ENCODE data around the gene FXYD5.
"Not testable (repeated sequence)": the region's sequence is repeated elsewhere in the genome, so short reads cannot be mapped to it uniquely, and the experiment has no call there.

FXYD5 gene

DNA sequence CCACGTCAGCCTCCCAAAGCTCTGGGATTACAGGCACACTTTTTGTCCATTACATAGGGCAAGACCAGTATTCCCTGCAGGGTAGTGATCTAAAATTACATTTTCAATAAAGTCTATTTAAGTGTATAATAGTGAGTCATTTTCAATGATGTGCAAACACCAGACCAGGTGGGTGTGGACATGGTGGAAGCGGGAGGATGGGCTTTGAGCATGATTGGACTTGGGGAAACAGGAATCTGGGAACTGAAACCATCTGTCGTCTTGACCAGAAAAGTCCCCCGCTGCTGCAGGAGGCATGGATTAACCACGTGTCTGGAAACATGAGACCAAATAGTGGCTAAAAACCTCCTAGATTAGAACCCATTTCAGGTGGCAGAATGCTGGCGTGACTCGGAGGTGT lies 34.0 kb upstream of the FXYD5 start:
- DNase-seq, result no peak

DNA sequence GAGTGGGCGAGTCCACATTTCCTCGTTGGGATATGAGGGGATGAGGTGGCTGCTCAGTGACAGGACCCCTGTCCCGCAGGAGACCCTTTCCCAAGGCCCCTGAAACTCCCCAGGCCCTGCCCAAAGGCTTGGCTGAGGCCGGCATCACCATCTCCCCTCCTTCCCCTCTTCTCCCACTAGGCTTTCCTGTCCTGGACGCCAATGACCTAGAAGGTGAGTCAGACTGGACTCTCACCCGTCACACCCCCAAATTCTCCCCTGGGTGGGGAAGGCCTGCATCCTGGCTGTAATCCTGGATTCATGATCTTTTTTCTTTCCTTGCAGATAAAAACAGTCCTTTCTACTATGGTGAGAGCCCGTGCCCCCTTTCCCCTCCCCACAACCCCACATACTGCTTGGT lies 33.6 kb upstream of the FXYD5 start:
- no peak for DNase-seq

DNA sequence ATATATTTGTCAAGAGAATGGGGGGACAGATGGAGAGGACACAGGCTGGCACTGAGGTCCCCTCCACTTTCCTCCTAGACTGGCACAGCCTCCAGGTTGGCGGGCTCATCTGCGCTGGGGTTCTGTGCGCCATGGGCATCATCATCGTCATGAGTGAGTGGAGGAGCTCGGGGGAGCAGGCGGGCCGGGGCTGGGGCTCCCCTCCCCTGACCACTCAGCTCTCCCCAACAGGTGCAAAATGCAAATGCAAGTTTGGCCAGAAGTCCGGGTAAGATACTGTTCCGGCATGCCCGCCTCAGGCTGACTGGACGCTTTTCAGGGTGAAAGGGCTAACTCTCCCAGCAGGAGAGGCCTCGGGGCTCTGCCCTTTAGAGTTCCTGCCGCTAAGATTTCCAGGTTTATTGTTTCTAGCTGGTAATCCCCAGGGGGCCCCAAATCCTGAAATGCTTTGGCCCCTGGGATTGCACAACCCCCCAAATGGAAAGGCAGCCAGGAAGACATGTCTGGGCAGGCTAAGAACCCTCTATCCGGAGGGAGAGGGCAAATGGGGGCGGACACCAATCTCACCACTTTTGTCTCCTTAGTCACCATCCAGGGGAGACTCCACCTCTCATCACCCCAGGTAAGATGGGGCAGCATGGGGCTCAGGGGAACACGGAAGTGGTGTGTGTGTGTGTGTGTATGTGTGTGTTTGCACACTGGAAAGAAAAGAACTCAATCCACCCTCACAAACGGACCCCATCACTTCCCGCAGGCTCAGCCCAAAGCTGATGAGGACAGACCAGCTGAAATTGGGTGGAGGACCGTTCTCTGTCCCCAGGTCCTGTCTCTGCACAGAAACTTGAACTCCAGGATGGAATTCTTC lies 31.6 kb upstream of the FXYD5 start:
- no peak for DNase-seq

DNA sequence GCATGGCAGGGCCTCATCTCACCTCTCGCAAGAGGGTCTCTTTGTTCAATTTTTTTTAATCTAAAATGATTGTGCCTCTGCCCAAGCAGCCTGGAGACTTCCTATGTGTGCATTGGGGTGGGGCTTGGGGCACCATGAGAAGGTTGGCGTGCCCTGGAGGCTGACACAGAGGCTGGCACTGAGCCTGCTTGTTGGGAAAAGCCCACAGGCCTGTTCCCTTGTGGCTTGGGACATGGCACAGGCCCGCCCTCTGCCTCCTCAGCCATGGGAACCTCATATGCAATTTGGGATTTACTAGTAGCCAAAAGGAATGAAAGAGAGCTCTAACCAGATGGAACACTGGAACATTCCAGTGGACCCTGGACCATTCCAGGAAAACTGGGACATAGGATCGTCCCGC lies 31.0 kb upstream of the FXYD5 start:
- DNase-seq, result no peak

DNA sequence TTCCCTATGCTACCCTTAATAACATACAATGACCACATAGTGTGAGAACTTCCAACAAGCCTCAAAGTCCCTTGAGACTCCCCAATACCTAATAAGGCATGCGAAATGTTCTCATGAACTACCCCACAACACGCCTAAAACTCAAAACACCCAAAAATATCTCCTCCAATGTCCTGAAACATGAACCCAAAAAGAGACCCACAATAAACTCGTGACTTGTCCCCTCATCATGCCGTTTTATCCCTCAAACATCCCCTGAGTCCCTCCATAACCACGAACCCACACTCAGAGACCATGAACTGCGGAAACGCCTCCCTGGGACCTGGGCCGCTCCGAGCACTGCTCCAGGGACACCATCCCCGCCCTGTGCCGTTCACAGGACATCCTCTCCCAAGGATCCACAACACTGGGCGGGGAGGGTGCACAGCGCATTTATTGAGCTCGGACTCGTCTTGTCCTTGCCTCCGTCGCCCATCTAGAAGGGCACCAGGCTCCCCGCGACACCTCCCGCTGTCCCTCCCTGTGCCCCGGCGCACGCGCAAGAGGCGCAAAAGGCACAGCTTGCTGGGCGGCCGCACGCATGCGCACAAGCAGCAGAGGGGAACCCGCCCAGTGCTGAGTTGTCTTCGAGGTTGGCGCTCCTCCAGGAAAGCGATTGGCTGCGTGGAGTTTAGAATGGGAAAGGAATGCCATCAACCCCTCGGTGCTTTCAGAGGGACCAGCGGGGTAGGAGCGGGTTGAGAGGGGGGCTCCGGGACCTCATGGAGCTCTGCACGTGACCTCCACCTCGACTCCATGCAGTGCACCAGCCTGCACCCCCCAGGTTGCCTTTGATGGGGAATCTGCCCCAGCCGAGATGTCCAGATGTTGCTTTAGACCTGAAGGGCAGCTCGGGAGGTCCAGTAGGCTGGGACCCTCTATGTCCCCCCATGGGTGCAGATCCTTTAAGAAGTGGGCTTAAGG lies 30.2 kb upstream of the FXYD5 start:
- DNase-seq, result peak; percentile 86 to 87

DNA sequence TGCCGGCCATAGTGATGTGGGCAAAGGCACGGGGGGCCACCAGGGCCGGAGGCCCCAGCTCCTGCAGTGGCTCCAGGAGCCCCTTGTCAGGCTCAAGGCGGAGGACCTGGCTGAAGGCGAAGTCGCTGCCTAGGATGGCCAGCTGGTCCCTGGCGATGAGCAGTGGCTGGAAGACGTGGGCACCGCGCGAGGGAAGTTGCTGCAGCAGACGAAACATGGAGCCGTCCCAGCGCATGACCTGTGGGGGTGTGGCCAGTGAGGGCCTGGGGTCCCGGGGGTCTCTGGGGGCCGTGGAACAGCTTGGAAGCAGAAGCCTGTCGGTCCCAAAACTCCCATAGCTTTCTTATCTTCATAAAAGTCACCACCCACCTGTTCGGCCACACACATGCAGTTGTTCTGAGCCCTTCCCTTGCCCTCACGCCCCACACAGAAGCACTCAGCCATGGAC lies 29.2 kb upstream of the FXYD5 start:
- no peak for DNase-seq

DNA sequence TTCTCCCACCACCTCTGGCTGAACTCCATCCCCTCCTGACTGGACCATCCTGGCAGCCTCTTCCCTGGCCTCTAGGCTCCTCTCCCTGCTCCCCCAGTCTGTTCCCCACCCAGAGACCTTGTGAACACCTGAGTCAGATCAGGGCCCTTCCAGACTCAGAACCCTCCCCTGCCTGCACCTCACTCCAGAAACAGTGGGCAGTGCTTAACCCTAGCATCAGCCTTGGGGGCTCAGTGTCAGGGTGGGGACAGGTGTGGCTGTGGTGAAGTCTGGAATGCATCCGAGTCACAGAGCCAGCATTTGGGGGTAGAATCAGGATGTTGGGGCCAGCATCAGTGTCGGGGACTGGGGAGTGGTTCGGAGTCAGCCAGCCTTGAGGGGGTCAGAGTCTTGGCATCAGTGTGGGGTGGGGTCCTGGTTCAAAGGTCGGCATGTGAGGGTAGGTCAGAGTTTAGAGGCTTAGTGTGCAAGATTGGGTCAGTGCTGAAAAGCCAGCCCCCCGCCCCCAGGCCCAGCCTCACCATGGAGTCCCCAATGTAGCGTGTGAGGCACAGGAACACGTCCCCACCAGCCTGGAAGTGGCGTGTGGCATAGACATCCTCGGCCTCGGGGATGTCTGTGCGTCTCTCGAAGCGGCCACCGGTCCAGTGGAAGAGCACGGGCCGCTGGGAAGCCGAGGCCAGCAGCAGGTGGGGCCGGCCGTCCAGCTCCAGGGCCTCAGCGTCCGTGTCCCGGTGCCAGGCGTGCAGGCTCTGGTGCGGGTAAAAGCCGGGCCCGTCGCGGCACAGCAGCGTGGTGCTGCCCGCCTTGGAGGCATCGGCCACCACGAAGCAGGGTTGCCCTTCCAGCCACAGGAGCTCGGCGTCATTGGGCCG lies 28.5 kb upstream of the FXYD5 start:
- no peak for DNase-seq

DNA sequence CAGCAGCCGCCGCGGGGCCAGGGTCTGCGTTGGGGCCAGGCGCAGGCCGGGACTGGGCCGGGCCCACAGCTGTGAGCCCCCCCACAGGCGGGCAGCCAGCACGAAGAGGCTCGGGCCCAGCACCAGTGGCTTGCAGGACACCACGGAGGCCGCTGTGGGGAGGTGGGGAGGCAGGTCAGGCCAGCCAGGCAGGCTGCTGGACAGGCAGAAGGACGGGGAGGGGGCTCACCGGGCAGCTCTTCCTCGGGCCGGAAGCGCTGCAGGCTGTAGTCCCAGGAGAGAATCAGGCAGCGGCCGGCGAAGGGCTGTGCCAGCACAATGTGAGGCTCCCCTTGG lies 27.9 kb upstream of the FXYD5 start:
- no peak for DNase-seq

DNA sequence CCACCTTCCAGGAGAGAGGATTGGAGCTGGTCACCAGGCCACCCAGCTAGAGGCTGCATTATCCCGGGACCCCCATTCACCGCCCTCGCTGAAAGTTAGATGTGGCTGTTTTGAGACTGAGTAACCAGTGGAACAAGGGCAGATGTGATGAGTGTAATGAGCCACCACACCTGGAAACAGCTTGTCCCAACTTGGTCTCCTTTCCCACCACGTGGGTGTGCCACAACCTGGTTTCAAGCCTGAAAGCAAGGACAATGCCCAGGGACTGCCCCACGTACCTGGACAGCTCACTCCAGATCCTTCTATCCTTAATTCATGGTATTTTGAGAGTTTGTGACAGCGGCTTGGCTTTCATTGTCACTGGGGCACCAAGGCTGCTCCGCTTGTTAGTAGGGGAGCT lies 26.7 kb upstream of the FXYD5 start:
- DNase-seq, result no peak

DNA sequence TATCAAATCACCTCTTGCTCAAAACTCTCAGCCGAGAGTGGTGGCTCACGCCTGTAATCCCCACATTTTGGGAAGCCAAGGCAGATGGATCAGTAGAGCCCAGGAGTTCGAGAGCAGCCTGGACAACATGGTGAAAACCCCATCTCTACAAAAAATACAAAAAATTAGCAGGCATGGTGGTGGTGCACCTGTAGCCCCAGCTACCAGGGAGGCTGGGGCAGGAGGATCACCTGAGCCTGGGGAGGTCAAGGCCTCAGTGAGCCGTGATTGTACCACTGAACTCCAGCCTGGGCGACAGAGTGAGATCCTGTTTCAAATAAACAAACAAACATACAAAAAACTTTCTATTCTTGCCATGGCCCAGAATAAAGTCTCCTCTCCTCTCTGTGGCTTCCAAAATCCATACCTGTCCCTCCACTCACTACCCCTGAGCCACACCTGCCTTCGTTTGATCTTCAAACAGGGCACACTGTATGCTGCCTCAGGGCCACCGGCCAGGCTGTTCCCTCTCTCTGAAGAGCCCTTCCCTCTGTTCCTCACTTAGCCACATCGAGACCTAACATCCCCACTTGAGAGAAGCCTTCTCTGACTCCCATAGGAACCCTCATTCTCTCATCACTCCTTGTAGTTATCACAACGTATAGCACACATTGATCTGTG lies 26.0 kb upstream of the FXYD5 start:
- no peak for DNase-seq

DNA sequence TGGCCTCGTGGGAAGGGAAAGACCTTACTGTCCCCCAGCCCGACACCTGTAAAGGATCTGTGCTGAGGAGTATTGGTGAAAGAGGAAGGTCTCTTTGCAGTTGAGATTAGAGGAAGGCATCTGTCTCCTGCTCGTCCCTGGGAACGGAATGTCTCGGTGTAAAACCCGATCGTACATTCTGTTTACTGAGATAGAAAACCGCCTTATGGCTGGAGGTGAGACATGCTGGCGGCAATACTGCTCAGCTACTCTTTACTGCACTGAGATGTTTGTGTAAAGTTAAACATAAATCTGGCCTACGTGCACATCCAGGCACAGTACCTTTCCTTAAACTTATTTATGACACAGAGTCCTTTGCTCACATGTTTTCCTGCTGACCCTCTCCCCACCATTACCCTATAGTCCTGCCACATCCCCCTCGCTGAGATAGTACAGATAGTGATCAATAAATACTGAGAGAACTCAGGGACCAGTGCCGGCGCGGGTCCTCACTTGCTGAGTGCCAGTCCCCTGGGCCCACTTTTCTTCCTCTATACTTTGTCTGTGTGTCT lies 24.7 kb upstream of the FXYD5 start:
- not testable (repeated sequence) for DNase-seq

DNA sequence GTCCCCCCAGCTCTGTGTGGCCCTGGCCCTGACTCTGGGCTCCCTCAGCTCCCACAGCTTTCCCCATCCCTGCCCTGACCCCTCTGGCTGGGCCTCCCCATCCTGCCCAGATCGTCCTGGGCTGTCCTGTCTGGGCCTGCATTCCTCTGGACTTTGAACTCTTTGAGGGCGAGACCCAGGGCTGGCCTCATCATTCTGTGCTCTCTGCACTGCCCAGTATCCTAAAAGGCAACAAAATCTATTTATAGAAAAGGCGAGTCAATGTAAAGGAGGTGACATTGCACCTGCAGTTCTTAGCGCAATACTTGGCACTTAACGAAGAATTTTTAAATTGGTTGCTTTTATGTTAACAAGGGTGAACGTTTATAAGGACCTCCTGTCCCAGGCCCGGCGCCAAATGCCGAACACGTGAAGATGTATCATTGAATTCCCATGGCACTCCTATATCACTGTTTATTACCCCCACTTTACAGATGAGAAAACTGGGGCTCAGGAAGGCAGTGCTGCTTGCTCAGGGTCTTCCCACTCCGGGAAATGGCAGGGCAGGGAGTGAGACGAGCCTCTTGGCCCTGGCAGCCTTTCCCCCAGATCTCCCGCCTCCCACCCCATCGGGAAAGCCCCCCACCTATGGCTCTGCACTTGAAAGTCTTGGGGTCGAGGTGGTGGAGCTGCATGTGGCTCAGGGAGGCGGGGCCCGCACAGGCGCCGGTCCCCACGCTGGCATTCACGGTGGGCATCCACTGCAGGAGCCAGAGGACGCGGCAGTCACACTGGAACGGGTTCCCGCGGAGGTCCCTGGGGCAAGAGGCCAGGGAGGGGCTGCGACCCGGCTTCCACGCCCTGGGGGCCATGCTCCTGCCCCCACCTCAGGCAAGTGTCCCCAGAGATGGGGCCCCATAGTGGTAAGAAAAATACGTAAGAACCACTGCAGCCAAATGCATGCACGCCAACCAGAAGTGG lies 23.5 kb upstream of the FXYD5 start:
- DNase-seq, result no peak

DNA sequence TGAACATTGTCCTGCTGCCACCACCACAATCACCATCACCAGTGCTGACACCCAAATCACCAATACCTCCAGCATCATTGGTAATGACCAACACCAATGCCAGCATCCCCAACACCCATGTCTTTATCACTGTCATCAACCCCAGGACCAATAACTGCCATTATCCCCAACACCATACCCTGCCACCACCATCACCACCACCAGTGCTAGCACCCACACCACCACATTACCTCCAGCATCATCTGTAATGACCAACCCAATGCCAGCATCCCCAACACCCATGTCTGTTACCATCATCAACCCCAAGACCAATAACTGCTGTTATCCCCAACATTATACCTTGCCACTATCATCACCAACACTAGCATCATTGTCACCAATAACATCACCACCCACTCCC lies 22.3 kb upstream of the FXYD5 start:
- no peak for DNase-seq

DNA sequence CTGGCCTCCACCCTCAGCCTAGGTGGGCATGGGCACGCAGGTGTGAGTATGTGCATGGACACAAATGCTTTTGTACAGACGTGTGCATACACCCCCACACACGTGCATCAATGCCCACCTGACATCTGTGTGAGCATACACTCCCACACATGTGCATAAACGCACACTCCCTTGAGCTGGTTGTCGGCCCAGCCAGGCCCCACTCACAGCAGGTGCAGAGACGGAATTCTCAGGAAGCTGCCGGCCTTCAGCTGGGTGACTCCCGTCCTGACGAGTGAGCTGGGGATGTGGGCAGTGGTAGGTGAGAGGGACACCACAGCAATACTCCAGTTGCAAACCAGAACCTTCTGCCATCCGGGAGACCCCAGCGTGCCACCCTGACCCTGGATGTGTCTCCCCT lies 20.7 kb upstream of the FXYD5 start:
- no peak for DNase-seq

DNA sequence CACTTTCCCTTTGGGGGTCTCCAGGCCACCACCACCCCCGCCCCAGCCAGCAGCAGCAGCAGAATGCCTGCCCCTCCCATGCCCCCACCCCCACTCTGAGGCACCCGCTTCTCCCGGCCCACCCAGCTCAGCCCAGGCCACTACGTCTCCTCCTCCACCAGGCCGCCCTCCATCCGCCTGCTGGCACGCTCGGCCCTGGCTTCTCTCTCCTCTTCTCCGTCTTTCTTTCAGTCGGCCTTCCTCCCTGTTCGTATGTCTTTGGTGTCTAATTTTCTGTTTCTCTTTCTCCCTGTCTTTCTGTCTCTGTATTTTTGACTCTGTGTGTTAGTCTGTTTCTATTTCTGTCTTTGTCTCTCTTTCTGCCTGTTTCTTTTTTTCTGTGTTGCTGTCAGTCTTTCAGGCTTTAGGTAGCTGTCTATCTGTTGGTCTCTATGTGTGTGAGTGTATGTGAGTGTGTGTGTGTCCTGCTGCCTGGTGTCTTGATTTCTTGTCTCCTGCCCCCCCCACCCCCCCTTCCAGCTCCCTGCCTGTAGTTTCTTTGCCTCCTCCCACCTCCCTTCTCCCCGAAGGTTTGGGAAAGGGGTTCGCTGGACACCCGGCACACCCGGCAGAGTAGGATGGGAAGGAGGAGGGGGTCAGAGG lies 19.8 kb upstream of the FXYD5 start, which contains the start of gene LGI4:
LGI4 (minus strand) TSS at position 459 of the 642 bp plus-strand sequence; CDS start at position 80, 379 bp downstream.
- DNase-seq, result no peak

DNA sequence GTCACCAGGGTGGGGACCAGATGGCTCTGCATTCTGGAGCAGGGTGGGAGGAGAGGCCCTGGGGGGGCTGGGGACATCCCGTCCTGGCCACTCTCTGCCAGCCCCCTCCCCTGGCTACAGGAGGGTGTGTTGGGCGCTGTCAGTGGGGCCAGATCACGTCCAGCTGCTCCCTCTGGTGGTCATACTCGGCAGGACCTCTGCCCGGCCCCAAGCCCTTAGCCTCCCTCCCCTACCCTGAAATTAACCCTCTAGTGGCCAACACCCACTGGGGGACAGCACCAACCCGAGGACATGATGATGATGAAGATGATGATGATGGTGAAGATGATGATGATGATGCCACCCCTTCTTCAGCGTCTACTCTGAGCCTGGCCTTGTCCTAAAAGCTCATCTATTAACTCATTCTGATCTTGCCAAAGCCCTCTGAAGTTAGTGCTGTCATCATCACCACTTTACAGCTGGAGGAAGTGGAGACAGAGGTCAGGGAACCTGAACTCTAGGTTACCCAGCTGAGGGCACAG lies 19.1 kb upstream of the FXYD5 start:
- peak; percentile 42 to 63 for DNase-seq

DNA sequence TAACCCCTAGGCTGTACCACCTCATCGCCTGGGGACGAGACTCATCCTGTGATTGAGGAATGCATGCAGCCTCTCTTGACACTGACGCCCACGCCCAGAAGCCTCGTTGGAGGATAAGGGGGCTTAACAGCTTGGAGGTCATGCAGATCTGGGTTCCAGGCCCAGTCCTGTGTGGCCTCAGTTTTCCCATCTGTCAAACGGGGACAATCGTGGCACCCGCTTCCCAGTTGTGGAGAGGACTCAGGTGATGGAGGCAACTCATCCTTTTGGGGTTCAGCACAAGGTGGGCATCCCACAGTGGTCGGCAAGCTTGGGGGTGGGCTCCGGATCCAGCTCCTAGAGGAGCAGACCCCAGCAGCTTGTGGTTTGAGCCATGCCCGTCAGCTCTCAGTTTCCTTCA lies 18.3 kb upstream of the FXYD5 start:
- no peak for DNase-seq

DNA sequence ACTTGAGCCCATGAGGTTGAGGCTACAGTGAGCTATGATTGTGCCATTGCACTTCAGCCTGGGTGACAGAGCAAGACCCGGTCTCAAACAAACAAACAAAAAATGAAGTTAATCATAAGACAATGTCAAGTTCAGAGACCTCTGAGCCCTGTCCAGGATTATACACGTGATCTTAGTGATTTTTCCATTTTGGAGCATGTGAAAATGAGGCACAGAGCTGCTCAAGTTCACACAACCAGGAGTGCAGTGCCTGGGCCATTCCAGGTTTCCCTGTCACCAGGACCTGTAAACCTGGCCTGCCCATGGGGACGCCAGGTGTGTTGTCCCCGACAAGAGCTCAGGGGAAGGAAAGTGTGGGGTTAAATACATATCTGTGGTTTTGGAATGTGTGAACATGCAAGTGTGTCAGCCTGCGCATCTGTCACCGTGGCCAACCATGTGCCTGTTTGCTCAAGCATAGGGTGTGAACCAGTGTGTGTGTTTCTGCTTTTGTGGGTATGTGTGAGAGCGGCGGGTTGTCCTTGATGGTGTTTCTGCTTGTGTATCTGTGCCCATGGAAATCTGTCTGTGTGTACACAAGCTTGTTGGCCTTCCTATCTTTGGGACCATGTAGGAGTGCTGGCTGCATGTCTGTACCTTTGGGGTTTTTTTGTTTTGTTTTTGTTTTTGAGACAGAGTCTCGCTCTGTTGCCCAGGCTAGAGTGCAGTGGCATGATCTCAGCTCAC lies 17.4 kb upstream of the FXYD5 start:
- DNase-seq, result no peak

DNA sequence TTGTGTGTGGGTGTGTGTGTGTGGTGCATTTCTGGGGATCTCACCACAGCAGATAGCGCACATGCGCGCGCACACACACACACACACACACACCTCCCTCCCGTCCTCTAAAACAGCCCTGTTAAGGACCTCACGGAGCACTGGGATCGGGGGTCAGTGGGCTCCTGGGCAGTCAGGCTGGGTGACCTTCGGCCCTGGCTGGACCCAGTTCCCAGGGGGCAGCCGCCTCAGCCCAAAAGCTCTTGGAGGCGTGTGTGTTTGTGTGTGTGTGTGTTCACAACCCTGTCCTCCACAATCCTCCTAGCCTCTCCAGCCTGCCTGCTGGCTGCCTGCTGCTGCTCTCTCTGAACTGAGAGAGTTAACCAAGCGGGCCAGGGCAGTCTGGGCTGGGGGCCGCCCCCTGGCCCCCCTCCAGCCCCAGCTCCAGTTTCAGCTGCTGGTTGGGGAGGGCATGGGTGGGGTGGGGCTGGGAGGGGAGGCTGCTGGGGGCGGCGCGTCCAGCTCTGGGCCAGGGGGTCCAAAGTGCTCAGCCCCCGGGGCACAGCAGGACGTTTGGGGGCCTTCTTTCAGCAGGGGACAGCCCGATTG lies 16.1 kb upstream of the FXYD5 start, which contains the start of gene FXYD1:
FXYD1 (plus strand) TSS at position 520 of the 588 bp plus-strand sequence. CDS start 1,256 bp downstream, outside the sequence.
- no peak for DNase-seq
